GM12875 (cell line): ENCODE measurements around the gene DENND10.
"Not testable (repeated sequence)": the region's sequence is repeated elsewhere in the genome, so short reads cannot be mapped to it uniquely, and the experiment has no call there.

Experiments used
- H3K4me3 ChIP-seq: one replicate; pipeline ENCODE4 v1.5.1; 2011; ENCODE audit warnings: low read depth, low read length, control low read depth
- TF ChIP-seq, protein P1 (sequence below): IDR thresholded peaks from 2 replicates; pipeline ENCODE4 v1.5.1; 2011; ENCODE audit warnings: low read depth, mild to moderate bottlenecking, control low read depth, inconsistent platforms, low read length, moderate library complexity, borderline replicate concordance; ENCODE audit not compliant: insufficient read depth

DENND10 gene

GRCh38 chr10:119100434-119101238 is 3.3 kb upstream of the DENND10 start:
- H3K4me3 ChIP-seq: no peak overlapping the region
- TF ChIP-seq, protein P1, sequence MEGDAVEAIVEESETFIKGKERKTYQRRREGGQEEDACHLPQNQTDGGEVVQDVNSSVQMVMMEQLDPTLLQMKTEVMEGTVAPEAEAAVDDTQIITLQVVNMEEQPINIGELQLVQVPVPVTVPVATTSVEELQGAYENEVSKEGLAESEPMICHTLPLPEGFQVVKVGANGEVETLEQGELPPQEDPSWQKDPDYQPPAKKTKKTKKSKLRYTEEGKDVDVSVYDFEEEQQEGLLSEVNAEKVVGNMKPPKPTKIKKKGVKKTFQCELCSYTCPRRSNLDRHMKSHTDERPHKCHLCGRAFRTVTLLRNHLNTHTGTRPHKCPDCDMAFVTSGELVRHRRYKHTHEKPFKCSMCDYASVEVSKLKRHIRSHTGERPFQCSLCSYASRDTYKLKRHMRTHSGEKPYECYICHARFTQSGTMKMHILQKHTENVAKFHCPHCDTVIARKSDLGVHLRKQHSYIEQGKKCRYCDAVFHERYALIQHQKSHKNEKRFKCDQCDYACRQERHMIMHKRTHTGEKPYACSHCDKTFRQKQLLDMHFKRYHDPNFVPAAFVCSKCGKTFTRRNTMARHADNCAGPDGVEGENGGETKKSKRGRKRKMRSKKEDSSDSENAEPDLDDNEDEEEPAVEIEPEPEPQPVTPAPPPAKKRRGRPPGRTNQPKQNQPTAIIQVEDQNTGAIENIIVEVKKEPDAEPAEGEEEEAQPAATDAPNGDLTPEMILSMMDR: no peak

- no peak overlapping the region for H3K4me3 ChIP-seq
Observed at GRCh38 chr10:119101366-119102098, 2.4 kb upstream of the DENND10 start.

DNA sequence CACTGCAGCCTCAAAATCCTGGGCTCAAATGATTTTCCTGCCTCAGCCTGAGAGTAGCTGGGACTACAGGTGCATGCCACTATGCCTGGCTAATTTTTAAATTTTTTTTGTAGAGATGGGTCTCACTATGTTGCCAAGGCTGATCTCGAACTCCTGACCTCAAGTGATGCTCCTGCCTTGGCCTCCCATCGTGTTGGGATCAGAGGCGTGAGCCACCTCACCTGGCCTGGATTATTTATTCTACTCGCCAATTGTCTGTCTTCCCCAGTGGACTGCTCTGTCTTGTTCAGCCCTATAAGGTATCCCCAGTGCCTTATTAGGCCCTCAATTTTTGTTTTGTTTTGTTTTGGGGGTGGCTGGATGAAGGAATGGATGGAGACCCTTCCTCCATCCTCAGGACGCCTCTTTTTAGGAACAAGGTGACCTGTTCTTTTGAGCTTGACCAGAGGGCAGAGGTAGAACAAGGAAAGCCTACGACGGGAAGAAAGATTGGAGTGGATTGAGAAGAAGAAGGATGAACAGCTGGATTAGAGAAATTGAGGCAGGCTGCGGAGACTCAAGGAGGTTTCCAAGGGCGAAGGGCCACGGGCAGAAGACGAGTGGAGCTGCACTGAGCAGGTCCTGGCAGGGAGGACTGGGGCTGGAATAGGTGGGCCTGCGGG is 541 bp upstream of the DENND10 start:
- TF ChIP-seq, protein P1: no peak
- H3K4me3 ChIP-seq: no peak overlapping the region

More at GRCh38 chr10:119101366-119102098, 2.4 kb upstream of the DENND10 start:
- TF ChIP-seq, protein P1: no peak

DNA sequence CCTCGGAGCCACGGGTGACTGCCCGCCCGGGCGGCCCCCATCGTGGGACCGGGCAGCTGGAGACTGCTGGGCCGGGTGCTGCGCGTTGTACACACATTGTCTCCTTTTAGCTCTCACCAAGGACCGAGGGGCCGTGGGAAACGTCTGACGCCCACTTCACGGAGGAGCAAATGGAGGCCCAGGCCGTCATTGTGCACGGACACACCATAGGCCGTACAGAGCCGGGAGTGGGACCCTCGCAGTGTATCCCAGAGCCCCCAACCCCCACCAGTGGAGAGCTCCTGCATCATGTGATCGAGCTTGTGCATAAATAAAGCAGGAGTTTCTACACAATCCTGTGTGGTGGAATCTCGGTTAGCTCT is 722 bp downstream of the DENND10 start:
- H3K4me3 ChIP-seq: peak overlapping the region; percentile 88
- TF ChIP-seq, protein P1: no peak

GRCh38 chr10:119105155-119105554 is 1.2 kb downstream of the DENND10 start:
- peak overlapping the region; percentile 88 for H3K4me3 ChIP-seq
- TF ChIP-seq, protein P1: no peak

DNA sequence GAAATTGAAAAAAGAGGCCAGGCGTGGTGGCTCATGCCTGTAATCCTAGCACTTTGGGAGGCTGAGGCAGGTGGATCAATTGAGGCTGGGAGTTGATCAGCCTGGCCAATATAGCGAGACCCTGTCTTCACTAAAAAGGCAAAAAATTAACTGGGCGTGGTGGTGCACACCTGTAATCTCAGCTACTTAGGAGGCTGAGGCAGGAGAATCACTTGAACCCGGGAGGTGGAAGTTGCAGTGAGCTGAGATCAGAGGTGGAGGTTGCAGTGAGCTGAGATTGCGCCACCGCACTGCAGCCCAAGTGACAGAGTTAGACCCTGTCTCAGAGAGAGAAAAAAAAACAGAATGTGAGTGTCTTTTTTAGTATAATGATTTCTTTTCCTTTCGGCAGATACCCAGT is 2.0 kb downstream of the DENND10 start:
- not testable (repeated sequence) for H3K4me3 ChIP-seq

- H3K4me3 ChIP-seq: not testable (repeated sequence)
Observed at GRCh38 chr10:119107106-119107505, 3.2 kb downstream of the DENND10 start.

DNA sequence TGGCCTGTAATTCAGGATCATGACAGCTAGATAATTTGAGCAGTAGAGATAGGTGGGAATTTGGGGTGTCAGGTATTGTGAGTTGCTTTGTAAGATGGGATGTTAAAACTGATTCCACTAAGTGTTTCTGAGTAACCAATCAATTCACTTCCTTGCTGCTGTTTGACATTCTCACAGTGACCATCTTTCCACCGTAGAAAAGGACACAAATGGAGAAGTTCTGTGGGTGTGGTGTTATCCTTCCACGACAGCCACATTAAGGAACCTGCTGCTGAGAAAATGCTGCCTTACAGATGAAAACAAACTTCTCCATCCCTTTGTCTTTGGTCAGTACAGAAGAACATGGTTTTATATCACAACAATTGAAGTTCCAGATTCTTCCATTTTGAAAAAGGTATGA is 3.9 kb downstream of the DENND10 start:
- not testable (repeated sequence) for H3K4me3 ChIP-seq
